Liver (tissue), 3 donors: ENCODE results near the gene RPL35A.

ENCODE experiments used
- EGR1 ChIP-seq, 2 donors: IDR thresholded peaks; 2 replicates each; pipeline ENCODE4 v1.6.1; 2016 to 2018; ENCODE audit warnings: antibody characterized with exemption in 2 of 2, low read depth in 2 of 2
- FOXA1 ChIP-seq: IDR thresholded peaks from 2 replicates; pipeline ENCODE4 v1.6.1; 2016; ENCODE audit warnings: antibody characterized with exemption
- GABPA ChIP-seq, 2 donors: IDR thresholded peaks in 1 of 2; conservative IDR thresholded peaks in 1 of 2; 2 replicates each; pipeline ENCODE4 v1.6.1; 2016; ENCODE audit warnings: antibody characterized with exemption in 2 of 2, mild to moderate bottlenecking in 1 of 2, moderate library complexity in 1 of 2
- JUND ChIP-seq, 2 donors: IDR thresholded peaks; 2 replicates each; pipeline ENCODE4 v1.6.1; 2016; ENCODE audit warnings: antibody characterized with exemption in 2 of 2
- RAD21 ChIP-seq, 2 donors: IDR thresholded peaks; 2 replicates each; pipeline ENCODE4 v1.6.1; 2016; ENCODE audit warnings: antibody characterized with exemption in 2 of 2, mild to moderate bottlenecking in 2 of 2
- SP1 ChIP-seq: IDR thresholded peaks from 2 replicates; pipeline ENCODE4 v1.6.1; 2018; ENCODE audit warnings: antibody characterized with exemption, mild to moderate bottlenecking
- TAF1 ChIP-seq: conservative IDR thresholded peaks from 2 replicates; pipeline ENCODE4 v1.6.1; 2016; ENCODE audit warnings: antibody characterized with exemption, mild to moderate bottlenecking
- YY1 ChIP-seq: IDR thresholded peaks from 2 replicates; pipeline ENCODE4 v1.6.1; 2016; ENCODE audit warnings: antibody characterized with exemption, mild to moderate bottlenecking
- TF ChIP-seq, protein P1 (sequence below): fragments of 150-350 bp; IDR thresholded peaks from 2 replicates; pipeline ENCODE4 v1.5.1; 2017; ENCODE audit warnings: improper control_type of control experiment, low read depth, low read length; ENCODE audit not compliant: missing input control
- TF ChIP-seq, protein P2 (sequence below): IDR thresholded peaks from 2 replicates; pipeline ENCODE4 v1.6.1; 2016; ENCODE audit warnings: antibody characterized with exemption
- TF ChIP-seq, protein P3 (sequence below): IDR thresholded peaks from 2 replicates; pipeline ENCODE4 v1.6.1; 2016; ENCODE audit warnings: antibody characterized with exemption
- TF ChIP-seq, protein P4 (sequence below): IDR thresholded peaks from 2 replicates; pipeline ENCODE4 v1.6.1; 2016; ENCODE audit warnings: antibody characterized with exemption, mild to moderate bottlenecking
- TF ChIP-seq, protein P5 (sequence below): IDR thresholded peaks from 2 replicates; pipeline ENCODE4 v1.6.1; 2016; ENCODE audit warnings: antibody characterized with exemption
- donor health status: healthy.
- donor health status: healthy.

DNA sequence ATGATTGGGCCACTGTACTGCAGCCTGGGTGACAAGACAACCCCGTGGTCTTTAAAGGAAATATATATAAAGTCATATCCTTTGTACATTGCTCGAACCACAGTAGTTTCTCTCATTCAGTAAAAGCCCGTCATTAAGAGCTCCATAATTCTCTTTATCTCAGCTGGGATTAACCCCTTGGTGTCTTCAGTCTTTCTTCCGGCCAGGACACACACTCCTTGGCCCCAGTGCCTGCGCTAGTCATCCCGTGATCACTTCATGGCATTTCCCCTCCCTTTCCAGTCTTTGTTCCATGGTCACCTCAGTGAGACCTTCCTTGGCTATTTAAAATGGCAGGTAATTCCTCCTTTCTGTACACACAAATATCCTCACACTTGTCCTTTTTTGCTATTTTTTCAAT, 3.3 kb downstream of the RPL35A start:
- TF ChIP-seq, protein P1, sequence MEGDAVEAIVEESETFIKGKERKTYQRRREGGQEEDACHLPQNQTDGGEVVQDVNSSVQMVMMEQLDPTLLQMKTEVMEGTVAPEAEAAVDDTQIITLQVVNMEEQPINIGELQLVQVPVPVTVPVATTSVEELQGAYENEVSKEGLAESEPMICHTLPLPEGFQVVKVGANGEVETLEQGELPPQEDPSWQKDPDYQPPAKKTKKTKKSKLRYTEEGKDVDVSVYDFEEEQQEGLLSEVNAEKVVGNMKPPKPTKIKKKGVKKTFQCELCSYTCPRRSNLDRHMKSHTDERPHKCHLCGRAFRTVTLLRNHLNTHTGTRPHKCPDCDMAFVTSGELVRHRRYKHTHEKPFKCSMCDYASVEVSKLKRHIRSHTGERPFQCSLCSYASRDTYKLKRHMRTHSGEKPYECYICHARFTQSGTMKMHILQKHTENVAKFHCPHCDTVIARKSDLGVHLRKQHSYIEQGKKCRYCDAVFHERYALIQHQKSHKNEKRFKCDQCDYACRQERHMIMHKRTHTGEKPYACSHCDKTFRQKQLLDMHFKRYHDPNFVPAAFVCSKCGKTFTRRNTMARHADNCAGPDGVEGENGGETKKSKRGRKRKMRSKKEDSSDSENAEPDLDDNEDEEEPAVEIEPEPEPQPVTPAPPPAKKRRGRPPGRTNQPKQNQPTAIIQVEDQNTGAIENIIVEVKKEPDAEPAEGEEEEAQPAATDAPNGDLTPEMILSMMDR, result no peak
- TF ChIP-seq FOXA1, result no peak
- TF ChIP-seq, protein P2, sequence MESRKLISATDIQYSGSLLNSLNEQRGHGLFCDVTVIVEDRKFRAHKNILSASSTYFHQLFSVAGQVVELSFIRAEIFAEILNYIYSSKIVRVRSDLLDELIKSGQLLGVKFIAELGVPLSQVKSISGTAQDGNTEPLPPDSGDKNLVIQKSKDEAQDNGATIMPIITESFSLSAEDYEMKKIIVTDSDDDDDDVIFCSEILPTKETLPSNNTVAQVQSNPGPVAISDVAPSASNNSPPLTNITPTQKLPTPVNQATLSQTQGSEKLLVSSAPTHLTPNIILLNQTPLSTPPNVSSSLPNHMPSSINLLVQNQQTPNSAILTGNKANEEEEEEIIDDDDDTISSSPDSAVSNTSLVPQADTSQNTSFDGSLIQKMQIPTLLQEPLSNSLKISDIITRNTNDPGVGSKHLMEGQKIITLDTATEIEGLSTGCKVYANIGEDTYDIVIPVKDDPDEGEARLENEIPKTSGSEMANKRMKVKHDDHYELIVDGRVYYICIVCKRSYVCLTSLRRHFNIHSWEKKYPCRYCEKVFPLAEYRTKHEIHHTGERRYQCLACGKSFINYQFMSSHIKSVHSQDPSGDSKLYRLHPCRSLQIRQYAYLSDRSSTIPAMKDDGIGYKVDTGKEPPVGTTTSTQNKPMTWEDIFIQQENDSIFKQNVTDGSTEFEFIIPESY, result no peak
- TF ChIP-seq, protein P3, sequence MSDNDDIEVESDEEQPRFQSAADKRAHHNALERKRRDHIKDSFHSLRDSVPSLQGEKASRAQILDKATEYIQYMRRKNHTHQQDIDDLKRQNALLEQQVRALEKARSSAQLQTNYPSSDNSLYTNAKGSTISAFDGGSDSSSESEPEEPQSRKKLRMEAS, result no peak
- TF ChIP-seq RAD21 (IDR thresholded peaks at IDR 0.05), result no peak
- TF ChIP-seq GABPA (IDR thresholded peaks at IDR 0.05 in 1 of 2, conservative IDR thresholded peaks at IDR 0.05 in 1 of 2), result no peak
- no peak for TF ChIP-seq YY1
- TF ChIP-seq SP1, result no peak
- TF ChIP-seq, protein P4, sequence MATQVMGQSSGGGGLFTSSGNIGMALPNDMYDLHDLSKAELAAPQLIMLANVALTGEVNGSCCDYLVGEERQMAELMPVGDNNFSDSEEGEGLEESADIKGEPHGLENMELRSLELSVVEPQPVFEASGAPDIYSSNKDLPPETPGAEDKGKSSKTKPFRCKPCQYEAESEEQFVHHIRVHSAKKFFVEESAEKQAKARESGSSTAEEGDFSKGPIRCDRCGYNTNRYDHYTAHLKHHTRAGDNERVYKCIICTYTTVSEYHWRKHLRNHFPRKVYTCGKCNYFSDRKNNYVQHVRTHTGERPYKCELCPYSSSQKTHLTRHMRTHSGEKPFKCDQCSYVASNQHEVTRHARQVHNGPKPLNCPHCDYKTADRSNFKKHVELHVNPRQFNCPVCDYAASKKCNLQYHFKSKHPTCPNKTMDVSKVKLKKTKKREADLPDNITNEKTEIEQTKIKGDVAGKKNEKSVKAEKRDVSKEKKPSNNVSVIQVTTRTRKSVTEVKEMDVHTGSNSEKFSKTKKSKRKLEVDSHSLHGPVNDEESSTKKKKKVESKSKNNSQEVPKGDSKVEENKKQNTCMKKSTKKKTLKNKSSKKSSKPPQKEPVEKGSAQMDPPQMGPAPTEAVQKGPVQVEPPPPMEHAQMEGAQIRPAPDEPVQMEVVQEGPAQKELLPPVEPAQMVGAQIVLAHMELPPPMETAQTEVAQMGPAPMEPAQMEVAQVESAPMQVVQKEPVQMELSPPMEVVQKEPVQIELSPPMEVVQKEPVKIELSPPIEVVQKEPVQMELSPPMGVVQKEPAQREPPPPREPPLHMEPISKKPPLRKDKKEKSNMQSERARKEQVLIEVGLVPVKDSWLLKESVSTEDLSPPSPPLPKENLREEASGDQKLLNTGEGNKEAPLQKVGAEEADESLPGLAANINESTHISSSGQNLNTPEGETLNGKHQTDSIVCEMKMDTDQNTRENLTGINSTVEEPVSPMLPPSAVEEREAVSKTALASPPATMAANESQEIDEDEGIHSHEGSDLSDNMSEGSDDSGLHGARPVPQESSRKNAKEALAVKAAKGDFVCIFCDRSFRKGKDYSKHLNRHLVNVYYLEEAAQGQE, result no peak
- no peak for TF ChIP-seq JUND (IDR thresholded peaks at IDR 0.05)
- TF ChIP-seq, protein P5, sequence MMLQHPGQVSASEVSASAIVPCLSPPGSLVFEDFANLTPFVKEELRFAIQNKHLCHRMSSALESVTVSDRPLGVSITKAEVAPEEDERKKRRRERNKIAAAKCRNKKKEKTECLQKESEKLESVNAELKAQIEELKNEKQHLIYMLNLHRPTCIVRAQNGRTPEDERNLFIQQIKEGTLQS, result no peak
- no peak for TF ChIP-seq TAF1
- TF ChIP-seq EGR1 (IDR thresholded peaks at IDR 0.05; ENCODE audit: low read depth in 2 of 2), result no peak
